ENCODE measurements around the gene FGD4. TPM values are rescaled to one million over a fixed set of nuclear protein-coding genes. Genes with fewer than 3 reads are reported as not detected.

The FGD4 gene
- total RNA-seq, 1 donor from 2014 or later: 17.2 TPM

DNA sequence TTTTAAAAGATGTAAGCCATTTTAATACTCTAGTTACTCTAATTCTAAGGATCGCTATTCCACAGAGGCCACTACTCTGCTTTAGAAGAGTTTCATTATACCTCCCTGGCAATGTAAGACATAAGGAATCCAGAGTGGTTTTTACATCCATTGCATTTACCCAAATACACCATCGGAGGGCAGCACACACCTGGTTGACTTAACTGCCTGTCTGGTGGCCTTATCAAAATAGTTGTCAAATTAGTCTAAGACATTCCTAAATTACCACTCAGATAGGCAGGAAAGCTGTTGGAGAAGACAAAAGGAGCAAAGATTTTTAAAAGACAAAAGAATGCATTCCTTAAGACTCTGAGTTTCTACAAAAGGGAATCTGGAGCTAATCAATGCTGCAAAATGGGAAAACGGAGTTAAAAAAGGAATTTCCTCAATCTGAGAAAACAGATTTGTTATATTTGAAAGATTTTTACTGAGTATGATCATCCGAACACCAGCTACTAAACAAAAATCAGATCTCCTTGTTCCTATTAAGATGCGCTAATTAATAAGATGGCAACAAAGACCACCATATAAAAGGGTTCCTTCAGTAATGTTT is 33.8 kb upstream of the FGD4 start:
- Mint-ChIP-seq H3K27me3 (ENCODE audit: unreplicated experiment) (no peaks in the 10 kb centered on the region), H3K27ac (ENCODE audit: unreplicated experiment) (no peak overlapping the region)

DNA sequence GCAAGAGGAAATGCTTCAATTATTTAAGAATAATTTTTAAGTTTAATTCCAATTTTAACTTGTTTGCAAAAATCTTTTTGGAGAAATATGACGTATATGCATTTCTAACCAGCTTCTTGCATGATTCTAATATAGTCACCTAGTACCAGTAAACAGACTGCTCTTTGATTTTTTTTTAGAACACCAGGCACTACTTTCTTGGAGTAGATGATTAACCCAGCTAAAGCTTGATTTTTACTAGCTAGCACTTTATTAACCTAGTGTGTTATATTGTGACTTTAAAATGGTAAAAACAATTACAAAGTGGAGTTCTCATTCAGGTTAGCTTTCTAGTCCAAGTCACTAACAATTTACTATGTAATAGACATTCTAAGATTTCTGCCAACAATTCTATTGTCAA is 32.6 kb upstream of the FGD4 start:
- H3K4me1 Mint-ChIP-seq (ENCODE audit: unreplicated experiment): no peaks in the 10 kb centered on the region
- TF ChIP-seq, protein P1, sequence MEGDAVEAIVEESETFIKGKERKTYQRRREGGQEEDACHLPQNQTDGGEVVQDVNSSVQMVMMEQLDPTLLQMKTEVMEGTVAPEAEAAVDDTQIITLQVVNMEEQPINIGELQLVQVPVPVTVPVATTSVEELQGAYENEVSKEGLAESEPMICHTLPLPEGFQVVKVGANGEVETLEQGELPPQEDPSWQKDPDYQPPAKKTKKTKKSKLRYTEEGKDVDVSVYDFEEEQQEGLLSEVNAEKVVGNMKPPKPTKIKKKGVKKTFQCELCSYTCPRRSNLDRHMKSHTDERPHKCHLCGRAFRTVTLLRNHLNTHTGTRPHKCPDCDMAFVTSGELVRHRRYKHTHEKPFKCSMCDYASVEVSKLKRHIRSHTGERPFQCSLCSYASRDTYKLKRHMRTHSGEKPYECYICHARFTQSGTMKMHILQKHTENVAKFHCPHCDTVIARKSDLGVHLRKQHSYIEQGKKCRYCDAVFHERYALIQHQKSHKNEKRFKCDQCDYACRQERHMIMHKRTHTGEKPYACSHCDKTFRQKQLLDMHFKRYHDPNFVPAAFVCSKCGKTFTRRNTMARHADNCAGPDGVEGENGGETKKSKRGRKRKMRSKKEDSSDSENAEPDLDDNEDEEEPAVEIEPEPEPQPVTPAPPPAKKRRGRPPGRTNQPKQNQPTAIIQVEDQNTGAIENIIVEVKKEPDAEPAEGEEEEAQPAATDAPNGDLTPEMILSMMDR (IDR thresholded peaks at IDR 0.05; ENCODE audit: unreplicated experiment): no peak
- H3K27me3 Mint-ChIP-seq (ENCODE audit: unreplicated experiment): no peaks in the 10 kb centered on the region
- H3K9me3 Mint-ChIP-seq (ENCODE audit: unreplicated experiment): no peaks in the 10 kb centered on the region
- peaks cover 5% of the 10 kb centered on the region for H3K36me3 Mint-ChIP-seq (ENCODE audit: low read depth, unreplicated experiment)
- no peak overlapping the region for H3K27ac Mint-ChIP-seq (ENCODE audit: unreplicated experiment)
- H3K4me3 Mint-ChIP-seq (ENCODE audit: unreplicated experiment): no peak overlapping the region
- no peak for DNase-seq (ENCODE audit: low spot score)

More for the DNA sequence above, 33.8 kb upstream of the FGD4 start:
- Mint-ChIP-seq H3K36me3 (ENCODE audit: low read depth, unreplicated experiment) (peaks cover 3% of the 10 kb centered on the region), H3K9me3 (ENCODE audit: unreplicated experiment) (no peaks in the 10 kb centered on the region), H3K4me3 (ENCODE audit: unreplicated experiment) (no peak overlapping the region), H3K4me1 (ENCODE audit: unreplicated experiment) (no peaks in the 10 kb centered on the region)
- TF ChIP-seq, protein P1 (IDR thresholded peaks at IDR 0.05; ENCODE audit: unreplicated experiment): peak; percentile 79
- peak; percentile 62 for DNase-seq (ENCODE audit: low spot score)

DNA sequence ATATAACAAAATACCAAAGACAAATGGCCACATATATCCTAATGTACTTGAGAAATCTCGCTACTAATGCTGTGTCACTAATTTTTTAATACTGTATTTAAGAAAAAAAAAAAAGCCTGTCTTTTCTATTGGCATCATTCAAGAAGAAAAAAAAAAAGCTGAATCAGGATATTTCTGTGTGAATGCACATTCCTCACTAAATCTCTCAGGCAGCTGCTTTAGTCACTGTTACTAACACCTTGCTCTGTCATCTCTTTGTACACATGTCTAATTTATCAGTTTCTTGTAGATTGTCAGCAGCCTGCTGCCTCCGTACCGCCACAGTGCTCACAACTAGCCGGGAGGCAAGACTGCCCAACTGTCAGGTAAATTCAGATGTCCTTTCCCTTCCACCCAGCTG is 32.0 kb upstream of the FGD4 start:
- Mint-ChIP-seq H3K4me1 (ENCODE audit: unreplicated experiment) (no peaks in the 10 kb centered on the region), H3K27me3 (ENCODE audit: unreplicated experiment) (no peaks in the 10 kb centered on the region), H3K27ac (ENCODE audit: unreplicated experiment) (peak overlapping the region; percentile 42), H3K36me3 (ENCODE audit: low read depth, unreplicated experiment) (peaks cover 5% of the 10 kb centered on the region), H3K4me3 (ENCODE audit: unreplicated experiment) (no peak overlapping the region), H3K9me3 (ENCODE audit: unreplicated experiment) (no peaks in the 10 kb centered on the region)
- DNase-seq (ENCODE audit: low spot score): no peak
- TF ChIP-seq, protein P1 (IDR thresholded peaks at IDR 0.05; ENCODE audit: unreplicated experiment): no peak

DNA sequence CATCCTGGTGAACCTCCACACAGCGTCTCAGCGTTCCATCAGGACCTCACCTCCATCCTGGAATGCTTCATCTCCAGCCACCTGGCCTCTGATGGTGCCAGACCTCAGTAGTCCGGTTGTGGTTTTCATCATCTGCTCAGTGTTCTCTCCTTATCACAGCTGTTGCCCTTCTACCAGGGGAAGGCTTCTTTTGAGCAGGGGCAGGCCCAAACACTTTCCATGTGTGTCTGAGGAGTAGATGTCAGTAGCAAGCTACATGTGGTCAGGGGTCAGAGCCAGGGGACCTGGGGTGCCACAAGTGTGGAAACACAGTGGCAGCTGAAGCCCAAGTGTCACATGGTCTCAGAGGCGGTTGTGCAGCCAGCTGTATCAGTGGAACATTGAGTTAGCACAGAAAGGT is 30.2 kb upstream of the FGD4 start:
- Mint-ChIP-seq H3K4me3 (ENCODE audit: unreplicated experiment) (no peak overlapping the region), H3K27me3 (ENCODE audit: unreplicated experiment) (no peaks in the 10 kb centered on the region), H3K9me3 (ENCODE audit: unreplicated experiment) (no peaks in the 10 kb centered on the region), H3K36me3 (ENCODE audit: low read depth, unreplicated experiment) (peaks cover 5% of the 10 kb centered on the region), H3K4me1 (ENCODE audit: unreplicated experiment) (no peaks in the 10 kb centered on the region), H3K27ac (ENCODE audit: unreplicated experiment) (no peak overlapping the region)
- DNase-seq (ENCODE audit: low spot score): no peak
- TF ChIP-seq, protein P1 (IDR thresholded peaks at IDR 0.05; ENCODE audit: unreplicated experiment): no peak

DNA sequence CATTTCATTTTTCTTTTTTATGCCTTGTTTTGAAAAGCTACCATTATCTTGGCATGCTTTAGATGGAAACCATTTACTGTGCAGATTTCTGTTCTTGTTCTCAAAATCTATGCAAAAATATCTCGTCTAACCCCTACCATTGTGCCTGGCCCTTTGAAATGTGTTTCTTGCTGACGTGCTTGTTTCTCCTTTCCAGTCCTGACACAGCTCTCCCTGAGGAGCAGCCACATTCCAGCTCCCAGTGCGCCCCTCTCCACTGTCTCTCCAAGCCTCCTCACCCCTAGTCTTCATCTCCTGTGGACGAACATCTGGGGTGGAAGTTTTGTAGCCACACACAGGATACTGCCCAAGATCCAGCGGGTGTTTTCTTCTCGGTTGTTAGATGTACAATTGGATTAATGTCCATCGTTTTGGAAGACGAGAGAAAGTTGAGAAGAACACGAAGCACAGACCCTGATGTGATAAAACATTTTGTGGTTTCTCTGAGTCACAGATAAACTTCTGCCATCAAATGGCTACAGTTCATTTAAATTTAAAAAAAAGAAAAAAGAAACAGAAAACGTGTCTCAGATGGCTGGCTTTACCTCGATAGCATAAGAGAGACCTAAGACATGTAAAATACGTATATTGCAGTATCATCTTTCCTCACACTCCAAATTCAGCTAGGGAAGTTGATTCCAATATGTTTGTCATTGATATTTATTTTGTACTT is 21.9 kb upstream of the FGD4 start:
- no peaks in the 10 kb centered on the region for H3K36me3 Mint-ChIP-seq (ENCODE audit: low read depth, unreplicated experiment)
- DNase-seq (ENCODE audit: low spot score): no peak
- peaks cover 2% of the 10 kb centered on the region for H3K27me3 Mint-ChIP-seq (ENCODE audit: unreplicated experiment)
- no peaks in the 10 kb centered on the region for H3K4me1 Mint-ChIP-seq (ENCODE audit: unreplicated experiment)
- TF ChIP-seq, protein P1 (IDR thresholded peaks at IDR 0.05; ENCODE audit: unreplicated experiment): no peak
- no peak overlapping the region for H3K4me3 Mint-ChIP-seq (ENCODE audit: unreplicated experiment)
- no peaks in the 10 kb centered on the region for H3K9me3 Mint-ChIP-seq (ENCODE audit: unreplicated experiment)
- no peak overlapping the region for H3K27ac Mint-ChIP-seq (ENCODE audit: unreplicated experiment)
